GM19397 (cell line): ENCODE measurements around the gene CTDSP1.

Experiments
- ATAC-seq: cut with Tn5 transposase; IDR thresholded peaks from one replicate; pipeline ENCODE4 v1.9.1; 2021; ENCODE audit warnings: mild to moderate bottlenecking, moderate library complexity; ENCODE audit not compliant: unreplicated experiment

CTDSP1 gene

GRCh38 chr2:218422403-218423086, 22.9 kb downstream of the CTDSP1 start:
- ATAC-seq: no peak

DNA sequence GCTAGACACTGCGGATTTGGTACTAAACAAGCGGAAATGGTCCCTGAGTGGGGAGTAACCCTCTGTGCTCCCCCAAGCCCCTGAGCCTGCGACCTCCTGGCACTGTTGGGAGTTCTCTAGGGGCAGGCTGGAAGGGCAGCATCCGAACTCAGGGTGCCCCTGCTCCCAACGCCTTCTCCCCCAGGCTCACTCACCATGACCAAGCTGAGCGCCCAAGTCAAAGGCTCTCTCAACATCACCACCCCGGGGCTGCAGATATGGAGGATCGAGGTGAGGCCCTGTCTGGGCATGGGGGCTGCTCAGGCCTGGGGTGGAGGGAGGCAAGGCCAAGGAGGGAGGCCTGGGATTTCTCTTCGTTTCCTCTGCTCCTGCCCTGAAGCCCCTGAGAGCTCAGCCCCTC, 23.9 kb downstream of the CTDSP1 start:
- ATAC-seq: no peak

GRCh38 chr2:218425531-218425930, 25.9 kb downstream of the CTDSP1 start:
- ATAC-seq: no peak

GRCh38 chr2:218427741-218428140, 28.1 kb downstream of the CTDSP1 start:
- ATAC-seq: no peak

- ATAC-seq: no peak
These were observed 29.3 kb downstream of the CTDSP1 start for GRCh38 chr2:218428846-218429558.

DNA sequence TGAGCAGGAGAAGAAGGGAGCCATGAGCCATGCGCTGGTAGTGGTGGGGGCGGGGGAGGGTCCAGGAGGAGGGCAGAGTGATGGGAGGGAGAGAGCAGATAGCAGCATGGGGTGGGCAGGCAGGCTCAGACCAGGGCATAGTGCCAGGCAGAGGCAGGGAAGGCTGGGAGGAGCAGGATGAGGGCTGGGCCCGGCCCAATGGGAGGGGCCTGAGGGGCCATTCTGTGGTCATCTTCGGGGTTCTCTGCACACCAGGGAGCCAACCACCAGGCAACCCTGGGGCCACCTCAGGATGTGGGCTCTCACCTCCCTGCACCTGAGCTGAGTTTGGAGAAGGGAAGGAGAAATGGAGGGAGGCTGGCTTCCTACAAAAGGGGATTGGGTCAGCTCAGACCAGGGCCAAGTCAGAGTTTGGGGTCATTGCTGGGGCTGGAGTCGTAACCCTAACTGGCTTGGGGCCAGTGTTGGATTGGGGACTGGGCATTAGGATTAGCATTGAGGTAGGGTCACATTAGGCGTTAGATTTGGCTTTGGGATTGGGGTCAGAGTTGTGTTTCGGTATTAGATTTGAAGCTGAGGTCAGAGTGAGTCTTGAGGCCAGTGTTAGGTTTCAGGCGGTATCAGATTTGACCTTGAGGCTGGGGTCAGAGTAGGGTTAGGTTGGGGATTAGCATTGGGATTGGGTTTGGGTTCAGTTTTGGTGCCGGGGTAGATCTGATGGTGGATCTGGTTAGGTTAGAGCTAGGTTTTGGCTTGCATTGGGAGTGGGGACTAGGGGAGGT, 30.4 kb downstream of the CTDSP1 start:
- no peak for ATAC-seq

- no peak for ATAC-seq
These were observed 31.1 kb downstream of the CTDSP1 start for GRCh38 chr2:218430721-218431120.

DNA sequence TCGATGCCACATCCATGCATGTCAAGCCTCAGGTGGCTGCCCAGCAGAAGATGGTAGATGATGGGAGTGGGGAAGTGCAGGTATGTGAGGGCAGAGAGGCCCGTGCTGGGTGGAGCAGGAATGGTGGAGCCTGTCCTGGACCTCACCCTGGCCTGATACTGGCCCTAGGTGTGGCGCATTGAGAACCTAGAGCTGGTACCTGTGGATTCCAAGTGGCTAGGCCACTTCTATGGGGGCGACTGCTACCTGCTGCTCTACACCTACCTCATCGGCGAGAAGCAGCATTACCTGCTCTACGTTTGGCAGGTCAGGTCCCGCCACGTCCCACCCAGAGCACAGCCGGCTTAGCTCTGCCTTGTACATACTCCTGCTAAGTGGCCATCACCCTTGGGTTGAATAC, 32.2 kb downstream of the CTDSP1 start:
- no peak for ATAC-seq

DNA sequence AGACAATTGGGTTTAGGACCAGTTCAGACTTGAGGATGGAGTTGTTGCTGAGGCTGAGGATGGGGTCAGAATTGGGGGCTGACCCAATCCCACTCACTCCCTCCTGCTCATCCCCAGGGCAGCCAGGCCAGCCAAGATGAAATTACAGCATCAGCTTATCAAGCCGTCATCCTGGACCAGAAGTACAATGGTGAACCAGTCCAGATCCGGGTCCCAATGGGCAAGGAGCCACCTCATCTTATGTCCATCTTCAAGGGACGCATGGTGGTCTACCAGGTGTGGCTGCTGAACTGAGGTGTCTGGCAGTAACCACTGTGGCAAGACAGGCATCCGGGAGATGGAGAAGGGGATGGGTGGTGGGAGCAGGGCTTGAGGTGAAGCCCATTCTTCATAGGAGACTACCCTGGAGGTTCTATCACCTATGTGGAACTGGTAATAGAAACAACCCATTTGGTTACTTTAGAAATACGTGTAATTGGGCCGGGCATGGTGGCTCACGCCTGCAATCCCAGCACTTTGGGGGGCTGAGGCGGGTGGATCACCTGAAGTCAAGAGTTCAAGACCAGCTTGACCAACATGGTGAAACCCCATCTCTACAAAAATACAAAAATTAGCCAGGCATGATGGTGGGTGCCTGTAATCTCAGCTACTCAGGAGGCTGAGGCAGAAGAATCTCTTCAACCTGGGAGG, 33.2 kb downstream of the CTDSP1 start:
- ATAC-seq: no peak

DNA sequence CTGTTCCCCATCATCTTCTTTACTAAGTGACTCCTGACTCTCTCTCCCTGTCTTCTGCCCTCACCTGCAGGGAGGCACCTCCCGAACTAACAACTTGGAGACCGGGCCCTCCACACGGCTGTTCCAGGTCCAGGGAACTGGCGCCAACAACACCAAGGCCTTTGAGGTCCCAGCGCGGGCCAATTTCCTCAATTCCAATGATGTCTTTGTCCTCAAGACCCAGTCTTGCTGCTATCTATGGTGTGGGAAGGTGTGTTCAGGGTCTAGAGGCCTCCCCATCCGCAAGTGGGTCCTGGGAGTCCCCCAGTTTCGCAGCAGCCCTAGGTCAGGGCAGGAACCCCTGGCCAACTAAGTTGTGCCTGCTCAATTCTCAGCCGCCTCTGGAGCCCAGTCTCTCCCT, 34.8 kb downstream of the CTDSP1 start:
- ATAC-seq: no peak

GRCh38 chr2:218435003-218435982, 35.6 kb downstream of the CTDSP1 start:
- ATAC-seq: no peak

- no peak for ATAC-seq
These were observed 37.3 kb downstream of the CTDSP1 start for GRCh38 chr2:218436992-218437391.

DNA sequence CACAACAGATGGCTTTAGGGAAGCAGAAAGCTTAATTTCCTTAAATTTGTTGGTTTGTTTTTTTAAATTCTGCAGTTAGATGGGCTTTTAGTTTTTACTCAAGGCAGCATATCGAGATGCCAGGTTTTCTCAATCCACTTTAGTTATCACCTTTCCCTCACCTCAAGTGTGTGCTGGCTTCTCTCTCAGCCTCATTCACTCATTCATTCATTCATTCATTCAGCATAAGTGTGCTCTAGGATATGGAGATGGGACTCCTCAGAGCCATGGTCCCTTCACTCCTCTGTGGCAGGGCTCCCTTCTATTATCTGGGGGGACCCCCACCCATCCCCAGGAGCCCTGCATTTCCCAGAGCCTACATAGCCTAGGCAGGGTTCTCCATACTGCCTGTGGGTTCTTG, 38.3 kb downstream of the CTDSP1 start:
- ATAC-seq: no peak

GRCh38 chr2:218438596-218438995, 38.9 kb downstream of the CTDSP1 start:
- ATAC-seq: no peak

DNA sequence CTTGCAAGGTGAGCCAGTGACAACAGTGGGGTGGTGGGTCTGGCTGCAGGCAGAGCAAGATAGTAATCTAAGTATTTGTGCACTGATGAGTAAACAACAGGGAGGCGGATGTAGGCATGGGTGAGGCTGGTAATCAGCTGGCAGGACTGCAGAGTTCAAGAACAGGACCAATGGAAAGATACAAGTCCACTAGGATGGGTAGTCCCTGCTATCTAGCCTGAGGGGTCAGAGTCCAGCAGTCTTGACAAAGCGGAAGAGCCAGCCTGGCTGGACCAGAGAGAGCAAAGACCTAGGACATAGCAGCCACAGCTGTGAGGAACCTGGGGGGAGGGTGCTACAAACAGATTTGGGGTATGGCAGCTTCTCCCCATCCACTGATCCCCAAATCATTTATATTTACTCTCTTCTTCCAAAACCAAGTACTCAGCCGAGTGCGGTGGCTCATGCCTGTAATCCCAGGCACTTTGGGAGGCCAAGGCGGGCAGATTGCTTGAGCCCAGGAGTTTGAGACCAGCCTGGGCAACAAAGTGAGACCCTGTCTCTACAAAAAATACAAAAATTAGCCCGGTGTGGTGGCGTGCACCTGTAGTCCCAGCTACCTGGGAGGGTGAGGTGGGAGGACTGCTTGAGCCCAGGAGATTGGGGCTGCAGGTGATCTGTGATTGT, 45.2 kb downstream of the CTDSP1 start:
- ATAC-seq: no peak

DNA sequence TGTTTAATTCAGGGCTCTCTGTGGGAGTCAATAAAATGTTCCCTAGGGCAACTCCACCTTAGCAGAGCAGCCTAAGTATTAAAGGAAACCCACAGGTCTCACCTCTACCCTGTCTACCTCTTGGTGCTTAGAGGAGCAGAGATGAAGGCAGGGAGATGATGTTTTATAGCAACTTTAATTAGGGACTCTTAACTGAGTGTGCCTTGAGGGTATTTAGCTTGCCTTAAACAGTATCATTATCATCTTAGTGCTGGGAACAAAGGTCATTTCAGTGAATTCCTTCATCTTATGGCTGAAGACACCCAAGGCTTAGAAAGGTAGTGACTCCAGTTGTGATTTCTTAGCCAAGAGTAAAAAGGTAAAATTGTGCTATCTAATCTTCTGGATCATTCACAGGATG, 45.9 kb downstream of the CTDSP1 start:
- ATAC-seq: no peak

DNA sequence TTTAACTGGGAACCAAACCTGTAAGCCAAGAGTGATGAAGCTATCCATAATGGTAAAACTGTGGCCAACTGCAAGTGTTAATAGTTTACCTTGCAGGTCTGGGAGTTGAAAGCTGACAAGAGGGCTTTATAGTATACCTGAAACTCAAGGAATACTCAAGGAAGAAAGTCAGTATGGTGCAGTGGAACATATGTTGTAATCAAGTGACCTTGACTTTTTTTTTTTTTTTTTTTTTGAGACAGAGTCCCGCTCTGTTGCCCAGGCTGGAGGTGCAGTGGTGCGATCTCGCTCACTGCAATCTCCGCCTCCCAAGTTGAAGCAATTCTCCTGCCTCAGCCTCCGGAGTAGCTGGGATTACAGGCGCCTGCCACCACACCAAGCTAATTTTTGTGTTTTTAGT, 46.9 kb downstream of the CTDSP1 start:
- no peak for ATAC-seq

- ATAC-seq: no peak
These were observed 47.4 kb downstream of the CTDSP1 start for GRCh38 chr2:218447072-218447471.

DNA sequence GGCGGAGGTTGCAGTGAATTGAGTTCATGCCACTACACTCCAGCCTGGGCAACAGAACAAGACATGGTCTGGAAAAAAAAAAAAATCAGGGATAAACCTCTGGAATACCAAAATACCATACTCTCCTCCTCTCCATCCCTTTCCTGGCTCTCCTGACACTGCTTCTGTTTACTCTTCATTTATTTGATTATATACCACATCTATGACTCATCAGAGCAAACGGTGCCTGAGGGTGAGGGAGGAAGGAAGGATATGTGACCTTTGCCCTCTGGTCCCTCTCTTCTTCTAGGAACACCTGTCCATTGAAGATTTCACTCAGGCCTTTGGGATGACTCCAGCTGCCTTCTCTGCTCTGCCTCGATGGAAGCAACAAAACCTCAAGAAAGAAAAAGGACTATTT, 49.3 kb downstream of the CTDSP1 start:
- ATAC-seq: no peak

DNA sequence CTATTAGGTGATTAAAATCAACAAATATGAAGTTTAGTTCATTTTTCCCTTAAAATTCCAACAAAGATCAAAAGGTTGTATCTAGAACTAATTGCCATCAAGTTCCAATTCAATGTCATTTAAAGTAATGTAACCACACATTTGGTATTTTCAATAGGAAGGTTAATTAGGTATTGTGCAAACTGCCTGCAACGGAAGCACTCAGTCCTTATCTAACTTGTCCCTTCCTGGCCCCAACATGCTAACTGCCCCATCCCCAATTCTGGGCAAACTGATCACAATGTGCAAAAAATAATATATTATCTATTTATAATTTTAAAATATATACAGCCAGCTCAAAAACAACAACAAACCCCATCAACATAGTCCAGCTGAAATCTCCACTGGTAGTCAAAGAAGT, 52.4 kb downstream of the CTDSP1 start:
- ATAC-seq: no peak
